ENCODE results near the gene OR9A2.

Gene OR9A2, protein sequence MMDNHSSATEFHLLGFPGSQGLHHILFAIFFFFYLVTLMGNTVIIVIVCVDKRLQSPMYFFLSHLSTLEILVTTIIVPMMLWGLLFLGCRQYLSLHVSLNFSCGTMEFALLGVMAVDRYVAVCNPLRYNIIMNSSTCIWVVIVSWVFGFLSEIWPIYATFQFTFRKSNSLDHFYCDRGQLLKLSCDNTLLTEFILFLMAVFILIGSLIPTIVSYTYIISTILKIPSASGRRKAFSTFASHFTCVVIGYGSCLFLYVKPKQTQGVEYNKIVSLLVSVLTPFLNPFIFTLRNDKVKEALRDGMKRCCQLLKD

DNA sequence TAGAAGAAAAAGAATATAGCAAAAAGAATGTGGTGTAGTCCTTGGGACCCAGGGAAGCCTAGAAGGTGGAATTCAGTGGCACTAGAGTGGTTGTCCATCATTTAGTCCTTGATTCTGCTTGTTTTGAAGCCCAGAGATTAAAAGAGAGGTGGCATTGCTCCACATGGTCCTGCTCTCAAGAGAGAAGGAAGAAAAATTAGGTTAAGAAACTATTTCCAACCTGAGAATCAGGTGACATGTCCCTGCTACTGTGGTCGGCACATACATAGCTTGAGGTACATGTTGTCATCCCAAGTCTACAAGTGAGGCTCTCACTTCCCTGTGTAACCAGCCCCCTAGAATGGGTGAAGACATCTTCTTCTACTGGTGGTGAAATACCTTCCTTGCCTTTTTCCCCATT, at the start of gene OR9A2:
Gene OR9A2 (minus strand): TSS at position 101 of the 400 bp plus-strand sequence. CDS start 0 bp downstream, at position 101.
- DNase-seq (ENCODE audit: low read depth, low spot score), result no peak

DNA sequence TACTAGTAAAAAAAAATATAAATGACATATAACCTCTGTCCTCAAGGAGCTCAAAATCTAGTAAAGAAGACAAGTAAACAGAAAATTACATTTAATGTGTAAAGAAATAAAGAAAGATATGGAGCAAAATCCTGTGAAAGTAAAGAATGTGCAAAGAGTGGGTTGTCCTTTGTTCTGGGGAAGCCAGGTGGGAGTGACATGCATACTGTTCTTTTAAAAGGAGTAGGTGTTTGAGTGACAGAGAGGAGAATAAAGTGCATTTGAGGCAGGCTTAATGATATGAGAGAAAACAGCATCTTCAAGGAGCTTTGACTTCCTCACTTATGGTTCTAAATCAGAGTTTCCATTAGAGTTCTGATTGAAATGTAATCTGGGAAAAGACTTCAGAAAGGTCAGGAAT, 47.2 kb upstream of the OR9A2 start:
- no peak for DNase-seq (ENCODE audit: low read depth, low spot score)

DNA sequence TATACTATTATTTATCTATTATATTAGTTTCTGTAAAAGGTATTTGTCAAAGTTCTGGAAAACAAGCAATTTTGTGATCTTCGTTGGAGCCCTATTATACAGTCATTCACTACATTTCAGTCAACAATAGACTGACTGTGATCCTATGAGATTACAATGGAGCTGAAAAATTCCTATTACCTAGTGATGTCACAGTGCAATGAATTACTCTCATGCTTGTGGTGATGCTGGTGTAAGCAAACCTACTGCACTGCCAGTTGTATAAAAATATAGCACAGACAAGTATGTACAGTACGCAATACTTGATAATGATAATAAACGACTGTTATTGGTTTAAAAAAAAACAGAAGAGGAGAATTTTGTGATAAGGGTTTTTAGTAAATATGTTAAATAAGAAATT, 46.6 kb upstream of the OR9A2 start:
- DNase-seq (ENCODE audit: low read depth, low spot score), result no peak

DNA sequence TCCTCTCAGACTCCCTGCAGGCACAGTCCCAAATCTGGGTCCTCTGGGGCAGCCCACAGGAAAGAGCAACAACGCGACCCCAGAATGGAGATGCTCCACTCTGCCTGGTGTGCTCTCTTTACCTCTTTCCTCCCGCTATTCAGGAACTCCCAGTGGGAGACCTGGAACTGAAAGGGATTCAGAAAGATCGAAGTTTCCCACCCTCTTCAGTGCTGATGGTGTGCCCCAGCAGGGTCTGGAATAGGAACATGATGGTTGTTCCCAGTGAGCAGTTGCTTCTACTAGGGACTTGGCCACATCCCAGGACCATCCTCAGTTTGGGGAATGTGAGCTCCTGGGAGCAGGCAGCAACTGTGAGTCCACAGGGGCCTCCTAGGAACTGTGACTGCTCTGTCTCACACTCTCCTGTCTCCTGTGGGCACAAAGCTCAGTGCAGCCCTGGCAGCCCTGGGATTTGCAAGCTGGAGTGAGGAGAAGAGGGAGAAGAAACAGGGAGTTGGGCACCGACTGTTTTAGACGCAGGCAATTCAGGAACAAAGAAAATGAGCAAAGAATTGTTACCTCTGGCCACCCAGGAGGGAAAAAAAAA, 43.1 kb upstream of the OR9A2 start:
- DNase-seq (ENCODE audit: low read depth, low spot score), result no peak

DNA sequence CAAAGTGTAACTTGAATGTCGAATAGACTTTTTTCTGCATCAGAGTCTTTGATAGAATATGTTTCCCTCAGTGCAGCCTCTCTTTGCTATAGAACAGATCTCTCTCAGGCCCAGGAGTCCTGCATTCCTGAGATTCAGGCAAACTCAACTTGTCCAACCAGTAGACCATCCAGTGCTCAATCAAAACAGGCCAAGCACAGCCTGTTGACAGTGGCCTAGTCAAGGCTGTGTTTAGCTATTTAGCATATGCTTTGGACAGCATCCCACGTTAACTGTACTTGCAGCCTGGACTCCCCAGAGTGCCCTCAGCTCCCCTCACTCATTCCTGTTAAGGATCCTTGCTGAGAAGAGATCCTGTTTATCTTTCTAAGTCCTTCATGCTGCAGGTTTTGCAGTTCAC, 41.5 kb upstream of the OR9A2 start:
- DNase-seq (ENCODE audit: low read depth, low spot score), result no peak

DNA sequence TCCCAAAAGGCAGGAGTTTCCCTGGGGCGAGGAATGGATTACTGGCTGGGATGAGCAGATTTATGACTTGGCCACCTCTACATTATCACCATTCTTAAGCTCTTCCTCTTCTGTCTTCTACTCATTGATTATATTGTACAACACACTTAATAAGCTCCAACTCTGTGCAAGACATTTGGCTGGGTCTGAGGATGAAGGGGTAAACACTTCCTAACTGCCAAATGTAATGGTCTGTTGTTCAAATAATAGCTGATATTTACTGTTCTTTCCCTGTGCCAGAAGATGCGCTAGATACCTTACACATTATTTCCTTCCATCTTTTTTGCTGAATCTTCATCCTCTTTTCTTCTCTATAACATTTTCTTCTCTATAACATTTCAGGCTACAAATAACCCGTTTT, 36.8 kb upstream of the OR9A2 start:
- DNase-seq (ENCODE audit: low read depth, low spot score), result no peak

DNA sequence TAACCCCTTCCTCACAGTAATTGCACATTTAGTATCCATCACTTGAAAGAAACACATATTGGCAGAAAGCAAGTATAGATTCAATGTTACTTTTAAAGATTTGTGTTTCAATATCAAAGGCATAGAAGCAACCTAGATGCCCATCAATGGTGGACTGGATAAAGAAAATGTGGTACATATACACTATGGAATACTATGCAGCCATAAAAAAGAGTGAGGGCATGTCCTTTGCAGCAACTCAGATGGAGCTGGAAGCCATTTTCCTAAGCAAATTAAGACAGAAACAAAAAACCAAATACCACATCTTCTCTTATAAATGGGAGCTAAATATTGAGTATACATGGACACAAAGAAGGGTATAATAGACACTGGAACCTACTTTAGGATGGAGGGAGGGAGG, 28.8 kb upstream of the OR9A2 start:
- DNase-seq (ENCODE audit: low read depth, low spot score), result no peak

DNA sequence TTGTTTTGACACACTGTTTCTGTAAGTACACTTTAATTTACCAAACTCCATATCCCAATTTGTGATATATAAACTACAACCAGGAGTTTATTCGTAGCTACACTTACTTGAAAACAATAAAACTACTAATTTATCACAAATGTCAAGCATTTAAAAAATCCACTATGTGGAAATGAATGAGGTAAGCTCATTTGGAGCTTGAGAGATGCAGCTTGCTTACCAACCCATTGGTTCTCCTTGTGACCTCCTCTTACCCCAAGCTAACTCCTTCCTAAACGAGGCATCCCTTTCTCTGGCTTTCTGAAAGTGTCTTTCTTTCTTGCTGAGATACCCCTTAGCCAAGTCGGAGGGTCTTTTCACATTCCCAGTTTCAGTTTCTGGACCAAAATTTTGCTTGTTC, 27.7 kb upstream of the OR9A2 start:
- no peak for DNase-seq (ENCODE audit: low read depth, low spot score)

DNA sequence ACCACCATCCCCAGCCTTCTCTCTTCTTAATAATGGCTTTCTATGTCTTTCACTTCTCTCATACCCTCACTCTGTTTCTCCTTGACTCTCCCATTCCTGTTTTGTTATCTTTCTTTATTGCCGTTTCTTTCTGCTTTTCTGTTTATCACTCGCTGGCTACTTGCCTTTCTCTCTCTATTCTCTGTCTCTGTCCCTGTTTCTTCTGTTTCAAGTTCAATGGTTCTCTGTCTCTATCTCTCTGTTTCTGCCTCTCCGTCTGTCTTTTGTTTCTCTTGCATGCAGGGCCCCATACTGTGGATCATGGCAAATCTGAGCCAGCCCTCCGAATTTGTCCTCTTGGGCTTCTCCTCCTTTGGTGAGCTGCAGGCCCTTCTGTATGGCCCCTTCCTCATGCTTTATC, 25.1 kb upstream of the OR9A2 start, which contains the start of gene OR6V1:
Gene OR6V1 (plus strand): TSS at position 301 of the 400 bp plus-strand sequence. CDS start 0 bp downstream, at position 301.
- no peak for DNase-seq (ENCODE audit: low read depth, low spot score)

DNA sequence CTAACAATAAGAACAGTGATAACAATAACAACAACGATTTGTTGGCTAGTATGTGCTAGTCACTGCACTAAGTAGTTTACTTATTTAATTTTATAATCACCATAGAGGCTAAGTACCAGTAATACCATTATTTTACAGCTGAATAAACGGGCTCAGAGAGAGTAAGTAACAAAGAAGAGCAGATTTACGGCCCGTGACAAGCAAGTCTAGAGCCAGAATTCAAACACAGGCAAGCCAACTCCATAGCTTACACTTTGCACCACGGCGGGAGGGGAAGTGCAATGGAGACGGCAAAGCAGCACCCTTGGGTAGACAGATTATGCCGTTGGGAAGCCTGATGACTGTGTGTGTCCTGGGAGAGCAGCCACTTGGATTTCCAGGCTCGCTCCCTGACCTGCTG, 24.0 kb upstream of the OR9A2 start:
- no peak for DNase-seq (ENCODE audit: low read depth, low spot score)

DNA sequence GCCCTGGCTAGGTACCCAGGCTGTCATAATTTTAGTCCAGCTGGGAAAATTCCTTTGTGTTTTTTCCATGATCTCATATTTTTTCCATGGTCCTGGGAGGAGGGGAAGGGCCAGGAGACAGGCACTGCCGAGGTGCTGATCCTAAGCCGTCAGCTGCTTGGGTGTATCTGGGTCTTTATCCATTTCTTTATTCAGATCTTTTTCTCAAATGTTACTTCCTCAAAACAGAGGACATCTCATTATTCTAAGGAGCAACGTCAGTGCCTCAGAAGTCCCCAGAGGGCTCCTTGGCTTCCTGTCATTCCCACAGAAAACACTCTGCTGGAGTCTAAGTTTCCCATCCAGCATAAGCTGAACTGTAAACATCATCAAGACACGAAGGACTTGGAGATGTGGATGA, 22.4 kb upstream of the OR9A2 start:
- DNase-seq (ENCODE audit: low read depth, low spot score), result no peak

DNA sequence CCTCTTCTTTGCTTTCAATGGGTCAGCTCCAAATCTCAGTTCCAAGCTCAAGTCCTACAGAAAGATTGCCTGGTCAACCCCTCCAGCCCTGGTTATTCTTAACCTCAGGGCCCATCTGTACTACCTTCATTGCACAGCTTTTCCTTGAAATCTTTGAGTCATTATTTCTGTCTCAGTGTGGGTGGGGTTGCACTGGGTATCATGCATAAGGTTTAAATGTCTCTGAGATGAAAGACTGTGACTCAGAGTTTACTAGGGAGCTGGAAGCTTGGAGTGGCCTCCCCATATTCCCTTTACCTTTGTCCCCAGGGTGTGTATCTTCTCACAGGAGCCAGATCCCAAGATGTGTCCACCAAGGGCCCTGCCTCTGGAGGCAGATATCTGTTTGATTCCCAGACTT, 21.9 kb upstream of the OR9A2 start:
- no peak for DNase-seq (ENCODE audit: low read depth, low spot score)

DNA sequence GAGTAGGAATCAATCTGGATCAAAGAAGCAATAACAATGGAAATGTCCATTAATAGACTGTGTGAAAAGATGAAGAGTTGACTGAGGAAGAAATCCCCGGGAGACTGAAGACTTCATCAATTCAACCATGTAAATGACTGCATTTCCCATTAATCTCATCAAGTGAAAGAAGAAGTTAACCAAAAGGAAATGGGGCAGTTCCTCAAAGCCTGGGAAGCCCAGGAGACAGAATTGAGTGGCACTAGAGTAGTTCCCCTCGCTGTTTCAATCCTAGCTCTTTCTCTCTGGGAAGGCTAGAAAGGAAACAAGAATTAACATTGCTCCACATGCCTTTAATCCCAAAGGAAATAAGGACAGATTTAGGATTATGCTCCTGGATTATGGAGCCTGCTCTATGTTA, 20.4 kb upstream of the OR9A2 start:
- no peak for DNase-seq (ENCODE audit: low read depth, low spot score)

DNA sequence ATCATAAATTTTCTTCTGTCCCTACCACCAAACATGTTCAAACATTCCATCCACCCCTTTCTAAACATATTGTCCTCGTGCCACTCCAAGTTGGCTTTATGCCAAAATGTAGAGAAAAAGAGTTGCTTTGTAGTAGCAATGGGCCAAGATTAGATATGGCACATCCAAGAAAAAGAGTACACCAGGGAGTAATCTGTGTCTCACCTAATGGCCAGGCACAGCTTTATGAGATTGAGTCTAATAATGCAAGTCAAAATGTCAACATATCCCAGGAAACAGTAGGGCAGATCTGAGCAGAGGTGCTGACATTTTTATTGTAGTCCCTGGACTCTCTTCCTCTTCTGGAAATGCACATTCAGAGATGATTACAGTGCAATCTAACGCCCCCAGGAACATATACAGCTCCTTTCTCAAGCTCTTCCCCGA, 19.5 kb upstream of the OR9A2 start:
- no peak for DNase-seq (ENCODE audit: low read depth, low spot score)

DNA sequence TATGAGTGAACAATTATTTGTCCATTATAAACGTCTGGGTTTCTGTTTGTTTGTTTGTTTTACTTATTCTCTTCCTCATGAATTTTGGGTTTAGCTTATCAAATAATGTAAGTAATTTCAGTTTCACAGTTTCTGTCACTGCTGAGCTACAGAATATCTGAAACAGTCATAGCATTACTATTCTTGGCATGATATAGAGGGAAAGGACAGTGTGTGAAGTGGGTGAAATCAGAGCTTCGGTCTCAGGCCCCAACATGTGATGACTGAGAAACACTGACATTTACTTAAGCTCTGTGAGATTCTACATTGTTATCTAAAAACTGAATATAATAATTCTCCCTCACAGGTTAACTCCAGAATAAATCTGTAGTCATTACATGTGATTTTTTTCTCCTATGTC, 16.5 kb upstream of the OR9A2 start:
- DNase-seq (ENCODE audit: low read depth, low spot score), result no peak

DNA sequence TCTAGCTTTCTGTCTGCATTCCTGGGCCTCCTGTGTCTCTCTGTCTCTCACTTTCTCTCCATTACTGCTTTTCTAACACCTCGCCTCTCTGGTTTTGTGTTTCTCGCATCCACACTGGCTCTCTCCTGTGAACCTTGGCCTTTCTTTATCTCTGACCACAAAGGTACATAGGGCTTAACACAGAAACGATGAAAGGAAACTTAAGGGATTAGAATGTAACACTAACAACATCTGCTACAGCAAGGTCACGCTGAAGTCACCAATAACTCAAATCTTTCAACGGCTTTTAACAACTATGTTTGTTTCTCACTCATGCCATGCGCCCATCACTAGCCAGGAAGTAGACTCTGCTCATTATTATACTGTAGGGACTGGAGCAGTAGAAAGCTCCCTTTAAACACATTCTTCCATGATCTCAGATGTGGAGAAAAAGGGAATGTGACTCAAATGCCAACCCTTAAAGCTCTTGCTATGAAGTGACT, 15.9 kb upstream of the OR9A2 start:
- peak; percentile 5 for DNase-seq (ENCODE audit: low read depth, low spot score)

DNA sequence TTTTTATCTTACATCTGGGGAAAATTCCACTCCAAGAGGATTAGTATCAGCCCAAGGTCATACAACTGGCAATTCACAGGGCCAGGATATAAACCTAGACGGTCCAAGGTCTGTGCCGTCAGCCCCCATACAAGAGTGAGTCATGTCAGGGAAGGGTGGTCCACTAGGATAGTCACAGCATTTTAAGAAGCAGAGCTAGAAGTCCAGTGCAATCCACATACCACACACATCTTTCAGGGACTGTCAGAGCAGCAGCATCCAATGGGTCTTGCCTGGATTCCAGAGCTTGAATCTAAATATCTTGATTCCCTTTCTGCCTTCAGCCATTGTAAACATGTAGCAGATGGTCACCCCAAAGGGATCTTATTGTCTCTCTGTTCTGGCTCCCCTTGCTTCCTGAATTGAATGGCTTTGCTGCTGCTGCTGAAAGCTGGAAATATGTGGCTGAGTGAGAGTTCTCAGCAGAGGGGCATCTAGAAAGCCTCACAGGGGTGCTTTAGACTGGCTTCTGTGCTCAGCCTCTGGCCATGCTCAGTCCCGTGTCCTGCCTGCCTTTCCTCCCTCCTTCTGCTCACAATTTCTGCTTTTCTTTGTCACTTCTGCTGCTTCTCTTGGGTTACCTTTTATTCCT, 15.3 kb upstream of the OR9A2 start:
- DNase-seq (ENCODE audit: low read depth, low spot score), result peak; percentile 2

DNA sequence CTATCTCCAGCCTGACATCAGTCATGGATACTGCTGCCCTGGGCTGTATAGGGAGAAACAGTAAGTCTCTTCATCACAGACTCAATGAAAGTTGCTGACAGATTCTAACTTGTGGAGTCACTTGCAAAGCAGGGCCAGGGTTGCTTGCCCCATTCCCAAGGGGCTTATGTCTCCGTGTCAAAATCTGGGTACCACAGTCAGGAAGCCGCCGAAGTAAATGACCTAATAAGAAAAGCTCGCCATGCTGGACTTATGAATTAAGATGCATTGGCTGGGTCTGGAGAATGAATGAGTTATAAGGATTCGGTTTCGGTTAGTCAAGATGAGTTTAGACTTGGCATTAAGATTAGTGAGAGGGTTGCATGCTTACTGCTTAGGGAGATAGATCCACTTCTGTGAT, 14.4 kb upstream of the OR9A2 start:
- DNase-seq (ENCODE audit: low read depth, low spot score), result no peak

DNA sequence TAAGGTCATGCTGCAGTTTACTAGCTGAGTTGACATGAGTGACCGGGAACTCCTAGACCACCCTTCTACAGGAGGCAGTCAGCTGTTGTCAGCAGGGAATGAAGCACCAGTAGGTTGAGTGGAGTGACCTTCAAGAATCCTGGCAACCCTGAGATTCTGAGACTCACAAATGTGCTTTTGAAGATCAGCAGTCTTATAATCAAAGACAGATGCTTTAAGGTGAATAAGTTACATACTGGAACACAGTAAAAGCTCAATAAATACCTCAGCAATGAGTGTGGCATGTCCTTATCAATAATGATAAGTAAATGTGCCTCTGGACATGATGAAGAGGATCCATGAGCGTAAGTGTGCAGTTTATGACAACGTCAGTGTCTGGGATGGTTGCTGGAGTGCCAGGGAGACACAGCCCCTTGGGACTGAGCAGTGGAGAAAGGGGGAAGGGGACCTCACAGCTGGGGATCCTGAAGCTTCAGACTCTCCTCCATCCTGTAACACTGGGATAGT, 13.3 kb upstream of the OR9A2 start:
- no peak for DNase-seq (ENCODE audit: low read depth, low spot score)

DNA sequence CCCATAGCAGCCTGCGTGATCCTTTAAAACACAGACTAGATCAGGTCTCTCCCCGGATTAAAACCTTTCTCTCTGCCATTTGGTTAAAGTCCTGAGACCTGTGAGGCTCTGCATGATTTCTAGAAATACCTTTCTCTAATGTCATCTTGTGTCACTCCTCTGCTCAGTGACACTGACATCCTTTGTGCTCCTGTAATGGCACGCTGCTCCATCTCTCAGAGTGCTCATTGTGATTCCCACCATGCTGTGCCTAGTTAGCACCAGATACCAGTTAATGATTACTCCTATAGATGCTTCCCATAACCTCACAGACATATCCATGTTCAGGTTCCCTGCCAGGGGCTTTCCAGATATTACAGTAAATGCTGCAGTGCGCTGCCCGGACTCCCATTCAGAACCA, 11.7 kb upstream of the OR9A2 start:
- DNase-seq (ENCODE audit: low read depth, low spot score), result no peak

DNA sequence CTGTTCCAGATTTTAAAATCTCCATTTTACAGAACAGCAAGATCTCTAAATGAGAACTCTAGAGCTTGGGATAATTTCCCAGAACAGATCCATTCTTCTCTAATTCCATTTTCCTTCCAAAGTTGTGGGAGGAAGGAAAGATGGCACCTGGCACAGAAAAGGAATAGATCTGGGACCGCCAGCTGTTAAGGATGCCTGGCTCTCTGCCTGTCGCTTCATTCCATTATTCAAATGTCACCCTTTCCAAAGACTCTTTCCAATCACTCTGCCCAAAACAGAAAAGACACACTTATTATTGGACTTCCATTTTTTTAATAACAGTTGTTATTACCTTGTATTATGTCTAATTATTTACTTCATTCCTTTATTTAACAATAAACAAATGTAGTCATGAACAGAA, 751 bp upstream of the OR9A2 start:
- DNase-seq (ENCODE audit: low read depth, low spot score), result no peak

DNA sequence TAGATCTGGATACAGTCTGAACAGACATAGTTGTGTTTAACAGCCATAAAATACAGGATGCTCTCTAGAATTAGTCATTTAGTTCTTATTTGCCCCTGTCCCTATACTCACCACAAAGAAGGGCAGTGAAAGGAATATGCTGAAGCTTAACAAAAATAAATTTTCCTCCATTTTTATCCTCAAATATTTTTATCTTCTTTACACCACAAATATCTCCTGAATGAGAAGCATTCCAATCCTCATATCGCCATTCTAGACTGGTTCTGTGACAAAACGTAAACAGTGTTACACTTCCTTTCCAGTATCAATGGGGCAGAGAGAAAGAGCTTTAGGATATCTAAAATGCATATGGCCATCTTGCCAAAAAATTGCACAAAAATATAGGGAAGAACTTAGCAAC, 1.6 kb downstream of the OR9A2 start:
- DNase-seq (ENCODE audit: low read depth, low spot score), result no peak

DNA sequence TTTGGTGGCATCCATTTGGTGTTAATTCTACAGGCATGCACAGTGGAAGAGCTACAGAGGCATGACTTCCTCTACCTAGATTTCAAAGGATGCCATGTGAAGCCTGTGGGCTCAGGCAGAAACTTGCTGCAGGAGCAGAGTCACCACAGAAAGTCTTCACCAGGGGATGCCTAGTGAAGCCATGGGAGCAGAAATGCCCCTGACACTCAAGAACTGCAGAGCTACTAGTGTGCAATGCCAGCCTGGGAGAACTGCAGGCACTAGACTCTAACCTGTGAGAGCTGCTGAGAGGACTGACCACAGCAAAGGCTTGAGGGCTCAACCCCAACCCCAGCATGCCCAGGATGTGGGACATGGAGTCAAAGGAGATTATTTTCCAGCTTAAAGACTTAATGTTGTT, 3.9 kb downstream of the OR9A2 start:
- DNase-seq (ENCODE audit: low read depth, low spot score), result no peak
